ENCODE data around the gene PPP3CA. TPM values are rescaled to one million over a fixed set of nuclear protein-coding genes. Genes with fewer than 3 reads are reported as not detected.

The PPP3CA gene
- total RNA-seq, 1 experiment from 2014 or later: 15.5 TPM

GRCh38 chr4:101355246-101355645, 7.9 kb upstream of the PPP3CA start:
- Histone ChIP-seq H4K20me1 (ENCODE audit: low read length) (no peaks in the 10 kb centered on the region), H3K9ac (ENCODE audit: low read length) (peak overlapping the region; percentile 79), H3K27ac (ENCODE audit: low read length) (peak overlapping the region; percentile 97), H3K4me3 (ENCODE audit: low read length) (no peak overlapping the region), H3K4me1 (ENCODE audit: insufficient read depth, low read length) (peaks cover 33% of the 10 kb centered on the region), H3K4me2 (ENCODE audit: low read length) (peak overlapping the region; percentile 81), H3K9me3 (ENCODE audit: low read length) (no peaks in the 10 kb centered on the region), H3K9me2 (replicated peaks; ENCODE audit: low read length) (no peaks in the 10 kb centered on the region), H3K27me3 (ENCODE audit: low read length) (no peaks in the 10 kb centered on the region), H2AFZ (ENCODE audit: low read length) (no peak overlapping the region), H3K36me3 (ENCODE audit: low read depth, low read length) (no peaks in the 10 kb centered on the region), H3K79me2 (ENCODE audit: low read length) (no peaks in the 10 kb centered on the region), H3F3A (ENCODE audit: low read length, unreplicated experiment) (peaks cover 11% of the 10 kb centered on the region)
- no peak for DNase-seq
- ChIA-PET CTCF (no interaction called here), POLR2A (ENCODE audit: unreplicated experiment) (interaction anchor here (1.6 kb wide), 1 partner anchor 8 kb away, joined by 8 read pairs; the partner anchor contains the start of gene PPP3CA)
- no TSS peak for BruUV-seq (replicated peaks)
- TF ChIP-seq EZH2 (IDR thresholded peaks at IDR 0.05; ENCODE audit: low read length, unreplicated experiment) (no peak), EZH2phosphoT487 (IDR thresholded peaks at IDR 0.05; ENCODE audit: borderline replicate concordance, low read length) (no peak), CTCF (conservative IDR thresholded peaks at IDR 0.05; ENCODE audit: low read depth, low read length) (no peak)
- no peak for ATAC-seq
- intact Hi-C loops (cut with micrococcal nuclease): no loop called here

- peak overlapping the region; percentile 93 for H3K27ac ChIP-seq (ENCODE audit: low read length)
- no peak overlapping the region for H2AFZ ChIP-seq (ENCODE audit: low read length)
- no peaks in the 10 kb centered on the region for H3K36me3 ChIP-seq (ENCODE audit: low read depth, low read length)
- H3K9me3 ChIP-seq (ENCODE audit: low read length): no peaks in the 10 kb centered on the region
- ATAC-seq (peak; percentile 16), DNase-seq (peak; percentile 60)
- CTCF ChIA-PET: no interaction called here
- H3F3A ChIP-seq (ENCODE audit: low read length, unreplicated experiment): no peaks in the 10 kb centered on the region
- intact Hi-C loops (cut with micrococcal nuclease): loop anchor here (1.0 to 10.0 kb wide), 8 partner anchors 85 to 913 kb away; partner anchors contain the start of gene BANK1
- TF ChIP-seq EZH2phosphoT487 (IDR thresholded peaks at IDR 0.05; ENCODE audit: borderline replicate concordance, low read length): no peak
- TF ChIP-seq CTCF (conservative IDR thresholded peaks at IDR 0.05; ENCODE audit: low read depth, low read length): no peak
- no peak for TF ChIP-seq EZH2 (IDR thresholded peaks at IDR 0.05; ENCODE audit: low read length, unreplicated experiment)
- BruUV-seq (replicated peaks): no TSS peak
- H3K4me2 ChIP-seq (ENCODE audit: low read length): peak overlapping the region; percentile 96
- H3K4me1 ChIP-seq (ENCODE audit: insufficient read depth, low read length): peaks cover 22% of the 10 kb centered on the region
- H3K79me2 ChIP-seq (ENCODE audit: low read length): peaks cover 28% of the 10 kb centered on the region
- POLR2A ChIA-PET (ENCODE audit: unreplicated experiment): interaction anchor here (0.5 to 0.7 kb wide), 4 partner anchors 12 to 380 kb away, joined by 3 to 6 read pairs (median 6); no protein-coding TSS in a partner anchor
- no peaks in the 10 kb centered on the region for H3K9me2 ChIP-seq (replicated peaks; ENCODE audit: low read length)
- peaks cover 4% of the 10 kb centered on the region; the same call in 1 of the 2 replicates for H4K20me1 ChIP-seq (ENCODE audit: low read length)
- H3K4me3 ChIP-seq (ENCODE audit: low read length): no peak overlapping the region
- no peaks in the 10 kb centered on the region for H3K27me3 ChIP-seq (ENCODE audit: low read length)
- H3K9ac ChIP-seq (ENCODE audit: low read length): no peak overlapping the region
Measured at GRCh38 chr4:101349801-101350064, 2.4 kb upstream of the PPP3CA start.

GRCh38 chr4:101348995-101349800, 1.9 kb upstream of the PPP3CA start:
- no peaks in the 10 kb centered on the region for H3K9me2 ChIP-seq (replicated peaks; ENCODE audit: low read length)
- H3K9me3 ChIP-seq (ENCODE audit: low read length): no peaks in the 10 kb centered on the region
- no peaks in the 10 kb centered on the region for H3K27me3 ChIP-seq (ENCODE audit: low read length)
- peak overlapping the region; percentile 96 for H3K4me2 ChIP-seq (ENCODE audit: low read length)
- CTCF ChIA-PET: no interaction called here
- H3F3A ChIP-seq (ENCODE audit: low read length, unreplicated experiment): no peaks in the 10 kb centered on the region
- H3K36me3 ChIP-seq (ENCODE audit: low read depth, low read length): no peaks in the 10 kb centered on the region
- H3K79me2 ChIP-seq (ENCODE audit: low read length): peaks cover 33% of the 10 kb centered on the region
- H3K27ac ChIP-seq (ENCODE audit: low read length): peak overlapping the region; percentile 93
- H3K4me1 ChIP-seq (ENCODE audit: insufficient read depth, low read length): peaks cover 27% of the 10 kb centered on the region
- peak overlapping the region; percentile 97 for H3K4me3 ChIP-seq (ENCODE audit: low read length)
- H4K20me1 ChIP-seq (ENCODE audit: low read length): peaks cover 10% of the 10 kb centered on the region; the same call in 1 of the 2 replicates
- BruUV-seq (replicated peaks): no TSS peak
- peak overlapping the region; percentile 92 for H3K9ac ChIP-seq (ENCODE audit: low read length)
- peak; percentile 71 for DNase-seq
- TF ChIP-seq EZH2phosphoT487 (IDR thresholded peaks at IDR 0.05; ENCODE audit: borderline replicate concordance, low read length): no peak
- TF ChIP-seq EZH2 (IDR thresholded peaks at IDR 0.05; ENCODE audit: low read length, unreplicated experiment): no peak
- no peak for TF ChIP-seq CTCF (conservative IDR thresholded peaks at IDR 0.05; ENCODE audit: low read depth, low read length)
- intact Hi-C loops (cut with micrococcal nuclease): loop anchor here (1.0 to 10.0 kb wide), 8 partner anchors 84 to 913 kb away; partner anchors contain the start of gene BANK1
- POLR2A ChIA-PET (ENCODE audit: unreplicated experiment): interaction anchor here (0.5 to 0.7 kb wide), 5 partner anchors 13 to 904 kb away, joined by 3 to 10 read pairs (median 6); no protein-coding TSS in a partner anchor
- H2AFZ ChIP-seq (ENCODE audit: low read length): peak overlapping the region; percentile 86; the same call in 1 of the 2 replicates
- ATAC-seq: peak; percentile 2; the same call in 1 of the 2 replicates
